ENCODE results near the gene CEP41. TPM values are rescaled to one million over a fixed set of nuclear protein-coding genes. Genes with fewer than 3 reads are reported as not detected.

Gene CEP41
- polyA plus RNA-seq, 1 donor (not counting 4 experiments of a cell fraction or from before 2014, with no cell fraction given): 13.4 TPM

- H3K79me2 ChIP-seq (ENCODE audit: control insufficient read depth, insufficient read depth, low read length): no peaks in the 10 kb centered on the region
- H3K4me3 ChIP-seq (ENCODE audit: control insufficient read depth in 2 of 3, extremely low read depth in 1 of 3, insufficient read depth in 2 of 3, low read depth in 1 of 3, low read length in 3 of 3): no peak overlapping the region
- no peaks in the 10 kb centered on the region for H3K27me3 ChIP-seq (ENCODE audit: control insufficient read depth, extremely low read depth, insufficient read depth, low read length)
- no peaks in the 10 kb centered on the region for H3K9me1 ChIP-seq (ENCODE audit: control insufficient read depth, extremely low read depth, insufficient read depth, low read length)
- H3K9me3 ChIP-seq (ENCODE audit: control insufficient read depth, low read depth, low read length): no peaks in the 10 kb centered on the region
- TF ChIP-seq EZH2 (IDR thresholded peaks at IDR 0.05; ENCODE audit: low read length) (no peak), CTCF (optimal IDR thresholded peaks at IDR 0.05 in 1 of 3, IDR thresholded peaks at IDR 0.05 in 1 of 3, conservative IDR thresholded peaks at IDR 0.05 in 1 of 3; ENCODE audit: extremely low read depth in 1 of 3, insufficient read depth in 2 of 3, low read length in 3 of 3) (no peak)
- FAIRE-seq (no peak), DNase-seq (ENCODE audit: low read depth, low spot score) (no peak)
- no peaks in the 10 kb centered on the region for H4K20me1 ChIP-seq (ENCODE audit: control insufficient read depth, extremely low read depth, insufficient read depth, low read length)
- dilution Hi-C loops (cut with MboI; ENCODE audit: extremely low pct_ligation_motif_present, low sequenced_read_pairs): no loop called here
- no peak overlapping the region for H2AFZ ChIP-seq (ENCODE audit: control insufficient read depth, low read length)
- peaks cover 55% of the 10 kb centered on the region for H3K4me1 ChIP-seq (ENCODE audit: control insufficient read depth, extremely low read depth, insufficient read depth, low read length)
- H3K27ac ChIP-seq (ENCODE audit: control insufficient read depth, insufficient read depth, low read length): no peak overlapping the region
- H3K9ac ChIP-seq (ENCODE audit: control insufficient read depth, extremely low read depth, insufficient read depth, low read length): no peak overlapping the region
- H3K4me2 ChIP-seq (ENCODE audit: control insufficient read depth, extremely low read depth, insufficient read depth, low read depth, low read length): no peak overlapping the region
- no peaks in the 10 kb centered on the region for H3K36me3 ChIP-seq (ENCODE audit: control insufficient read depth in 2 of 2, extremely low read depth in 1 of 2, insufficient read depth in 2 of 2, low read length in 2 of 2)
These were observed 73.6 kb downstream of the CEP41 start for GRCh38 chr7:130367088-130367755.

- no peaks in the 10 kb centered on the region for H4K20me1 ChIP-seq (ENCODE audit: control insufficient read depth, extremely low read depth, insufficient read depth, low read length)
- no peak for DNase-seq (ENCODE audit: low read depth, low spot score)
- H3K9me1 ChIP-seq (ENCODE audit: control insufficient read depth, extremely low read depth, insufficient read depth, low read length): no peaks in the 10 kb centered on the region
- no peak overlapping the region for H3K9ac ChIP-seq (ENCODE audit: control insufficient read depth, extremely low read depth, insufficient read depth, low read length)
- dilution Hi-C loops (cut with MboI; ENCODE audit: extremely low pct_ligation_motif_present, low sequenced_read_pairs): no loop called here
- TF ChIP-seq EZH2 (IDR thresholded peaks at IDR 0.05; ENCODE audit: low read length) (no peak), CTCF (optimal IDR thresholded peaks at IDR 0.05 in 1 of 3, IDR thresholded peaks at IDR 0.05 in 1 of 3, conservative IDR thresholded peaks at IDR 0.05 in 1 of 3; ENCODE audit: extremely low read depth in 1 of 3, insufficient read depth in 2 of 3, low read length in 3 of 3) (no peak)
- H3K79me2 ChIP-seq (ENCODE audit: control insufficient read depth, insufficient read depth, low read length): no peaks in the 10 kb centered on the region
- H3K4me2 ChIP-seq (ENCODE audit: control insufficient read depth, extremely low read depth, insufficient read depth, low read depth, low read length): no peak overlapping the region
- H3K9me3 ChIP-seq (ENCODE audit: control insufficient read depth, low read depth, low read length): no peaks in the 10 kb centered on the region
- no peak overlapping the region for H3K27ac ChIP-seq (ENCODE audit: control insufficient read depth, insufficient read depth, low read length)
- H3K36me3 ChIP-seq (ENCODE audit: control insufficient read depth in 2 of 2, extremely low read depth in 1 of 2, insufficient read depth in 2 of 2, low read length in 2 of 2): no peaks in the 10 kb centered on the region
- peaks cover 53% of the 10 kb centered on the region for H3K4me1 ChIP-seq (ENCODE audit: control insufficient read depth, extremely low read depth, insufficient read depth, low read length)
- no peak for FAIRE-seq
- H2AFZ ChIP-seq (ENCODE audit: control insufficient read depth, low read length): no peak overlapping the region
- H3K4me3 ChIP-seq (ENCODE audit: control insufficient read depth in 2 of 3, extremely low read depth in 1 of 3, insufficient read depth in 2 of 3, low read depth in 1 of 3, low read length in 3 of 3): no peak overlapping the region
- no peaks in the 10 kb centered on the region for H3K27me3 ChIP-seq (ENCODE audit: control insufficient read depth, extremely low read depth, insufficient read depth, low read length)
These were observed 74.3 kb downstream of the CEP41 start for GRCh38 chr7:130366564-130366963.
